ENCODE data around the gene PGGHG. TPM values are rescaled to one million over a fixed set of nuclear protein-coding genes. Genes with fewer than 3 reads are reported as not detected.

Gene PGGHG
- polyA plus RNA-seq, 3 donors: 1.6 to 82.9 (median 2.1) TPM

DNA sequence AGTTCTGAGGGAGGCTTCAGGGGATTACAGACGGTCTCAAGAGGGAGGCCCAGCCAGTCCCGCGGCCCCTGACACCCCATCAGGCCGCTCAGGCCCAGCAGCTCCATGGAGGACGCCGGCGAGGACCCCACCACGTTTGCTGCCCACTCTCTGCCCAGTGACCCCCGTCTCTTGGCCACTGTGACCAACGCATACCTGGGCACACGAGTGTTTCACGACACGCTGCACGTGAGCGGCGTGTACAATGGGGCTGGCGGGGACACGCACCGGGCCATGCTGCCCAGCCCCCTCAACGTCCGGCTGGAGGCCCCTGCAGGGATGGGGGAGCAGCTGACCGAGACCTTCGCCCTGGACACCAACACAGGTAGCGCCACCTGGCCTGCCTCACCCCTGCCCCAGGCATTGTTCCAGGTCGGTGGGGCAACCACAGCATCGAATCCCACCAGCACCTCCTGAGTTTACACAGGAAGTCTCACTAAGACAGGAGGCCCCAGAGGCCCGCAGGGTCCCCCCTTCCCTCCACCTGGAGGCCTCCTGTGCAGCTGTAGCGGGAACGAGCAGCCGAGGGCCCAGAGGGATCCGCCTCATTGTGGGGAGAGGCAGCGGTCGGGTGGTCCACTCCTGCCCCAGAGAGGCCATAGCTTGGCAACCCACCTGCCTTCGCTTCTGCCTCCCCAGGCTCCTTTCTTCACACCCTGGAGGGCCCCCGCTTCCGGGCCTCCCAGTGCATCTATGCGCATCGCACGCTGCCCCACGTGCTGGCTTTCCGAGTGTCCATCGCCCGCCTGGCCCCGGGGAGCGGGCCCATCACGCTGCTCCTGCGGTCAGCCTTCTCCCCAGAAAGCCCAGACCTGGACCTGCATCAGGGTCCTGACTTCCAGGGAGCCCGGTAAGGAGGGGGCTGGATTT lies 1.0 kb downstream of the PGGHG start:
- Histone ChIP-seq H3K4me1 (ENCODE audit: control insufficient read depth in 1 of 2, insufficient read depth in 2 of 2, low read length in 2 of 2) (peaks cover 14 to 20% of the 10 kb centered on the region in 2 donors), H4K20me1 (ENCODE audit: insufficient read depth, low read length) (no peaks in the 10 kb centered on the region), H2AFZ (ENCODE audit: insufficient read depth, low read depth, low read length, poor library complexity, severe bottlenecking) (peak overlapping the region; percentile 21), H3K9ac (ENCODE audit: insufficient read depth, low read length, poor library complexity, severe bottlenecking) (peak overlapping the region; percentile 9), H3K9me3 (replicated peaks in 1 of 2; ENCODE audit: control insufficient read depth in 1 of 2, insufficient read depth in 1 of 2, low read length in 2 of 2) (no peaks in the 10 kb centered on the region), H3K79me2 (ENCODE audit: insufficient read depth, low read length) (no peaks in the 10 kb centered on the region), H3K36me3 (replicated peaks in 1 of 2; ENCODE audit: control insufficient read depth in 1 of 2, insufficient read depth in 2 of 2, low read length in 2 of 2) (no peaks in the 10 kb centered on the region), H3K27ac (ENCODE audit: low read depth in 1 of 2, low read length in 2 of 2) (no peak overlapping the region), H3K27me3 (ENCODE audit: control insufficient read depth in 2 of 2, insufficient read depth in 2 of 2, low read length in 2 of 2) (peaks cover 0 to 25% of the 10 kb centered on the region in 2 donors), H3K4me2 (replicated peaks; ENCODE audit: extremely low read depth, low read length, poor library complexity, severe bottlenecking) (peak overlapping the region; percentile 92), H3K4me3 (replicated peaks in 1 of 3; ENCODE audit: low read depth in 2 of 3, low read length in 3 of 3) (peak overlapping the region; percentile 21 to 67 (median 21))
- Mint-ChIP-seq H3K27me3 (ENCODE audit: low read depth in 3 of 3) (peaks cover 27 to 49% (median 33%) of the 10 kb centered on the region in 3 donors), H3K4me1 (peaks cover 17% of the 10 kb centered on the region), H3K9me3 (peaks cover 0 to 9% (median 5%) of the 10 kb centered on the region in 7 donors), H3K4me3 (peak overlapping the region; percentile 73 to 84), H3K36me3 (peaks cover 10 to 11% of the 10 kb centered on the region in 2 donors), H3K27ac (peak overlapping the region in 2 of 7 donors; percentile 26 to 35)
- DNase-seq: no peak
- TF ChIP-seq, protein P1, sequence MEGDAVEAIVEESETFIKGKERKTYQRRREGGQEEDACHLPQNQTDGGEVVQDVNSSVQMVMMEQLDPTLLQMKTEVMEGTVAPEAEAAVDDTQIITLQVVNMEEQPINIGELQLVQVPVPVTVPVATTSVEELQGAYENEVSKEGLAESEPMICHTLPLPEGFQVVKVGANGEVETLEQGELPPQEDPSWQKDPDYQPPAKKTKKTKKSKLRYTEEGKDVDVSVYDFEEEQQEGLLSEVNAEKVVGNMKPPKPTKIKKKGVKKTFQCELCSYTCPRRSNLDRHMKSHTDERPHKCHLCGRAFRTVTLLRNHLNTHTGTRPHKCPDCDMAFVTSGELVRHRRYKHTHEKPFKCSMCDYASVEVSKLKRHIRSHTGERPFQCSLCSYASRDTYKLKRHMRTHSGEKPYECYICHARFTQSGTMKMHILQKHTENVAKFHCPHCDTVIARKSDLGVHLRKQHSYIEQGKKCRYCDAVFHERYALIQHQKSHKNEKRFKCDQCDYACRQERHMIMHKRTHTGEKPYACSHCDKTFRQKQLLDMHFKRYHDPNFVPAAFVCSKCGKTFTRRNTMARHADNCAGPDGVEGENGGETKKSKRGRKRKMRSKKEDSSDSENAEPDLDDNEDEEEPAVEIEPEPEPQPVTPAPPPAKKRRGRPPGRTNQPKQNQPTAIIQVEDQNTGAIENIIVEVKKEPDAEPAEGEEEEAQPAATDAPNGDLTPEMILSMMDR (IDR thresholded peaks at IDR 0.05): no peak
- intact Hi-C loops (cut with micrococcal nuclease): loop anchor here in 1 of 2 donors (5.0 kb wide), 1 partner anchor 38 kb away; no protein-coding TSS in a partner anchor
- 93% methylated on average over 48 of the region's 48 CpGs for WGBS (ENCODE audit: insufficient coverage)

DNA sequence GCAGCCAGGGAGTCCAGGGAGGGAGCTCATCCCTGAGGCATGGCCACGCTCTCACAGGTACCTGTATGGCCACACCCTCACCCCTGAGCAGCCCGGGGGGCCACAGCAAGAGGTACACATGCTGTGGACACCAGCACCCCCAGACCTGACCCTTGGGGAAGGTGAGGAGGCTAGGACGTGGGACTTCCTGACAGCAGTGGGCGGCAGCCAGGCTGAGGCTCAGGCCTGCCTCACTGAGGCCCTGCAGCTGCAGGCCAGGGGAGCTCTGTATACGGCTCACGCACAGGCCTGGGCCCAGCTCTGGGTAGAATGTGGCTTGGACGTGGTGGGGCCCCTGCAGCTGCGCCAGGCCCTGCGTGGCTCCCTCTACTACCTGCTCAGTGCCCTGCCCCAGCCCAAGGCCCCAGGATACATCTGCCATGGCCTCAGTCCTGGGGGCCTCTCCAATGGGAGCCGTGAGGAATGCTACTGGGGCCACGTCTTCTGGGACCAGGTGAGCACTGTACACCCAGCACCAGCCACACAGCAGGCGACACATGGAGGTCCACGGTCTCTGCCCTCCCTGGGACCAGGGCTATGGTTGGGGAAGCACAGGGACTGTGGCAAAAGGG lies 1.8 kb downstream of the PGGHG start:
- no peaks in the 10 kb centered on the region for H4K20me1 ChIP-seq (ENCODE audit: insufficient read depth, low read length)
- H3K4me1 ChIP-seq (ENCODE audit: control insufficient read depth in 1 of 2, insufficient read depth in 2 of 2, low read length in 2 of 2): peaks cover 14 to 20% of the 10 kb centered on the region in 2 donors
- no peak for DNase-seq
- peaks cover 17% of the 10 kb centered on the region for H3K4me1 Mint-ChIP-seq
- H3K27me3 ChIP-seq (ENCODE audit: control insufficient read depth in 2 of 2, insufficient read depth in 2 of 2, low read length in 2 of 2): peaks cover 0 to 25% of the 10 kb centered on the region in 2 donors
- no peaks in the 10 kb centered on the region for H3K79me2 ChIP-seq (ENCODE audit: insufficient read depth, low read length)
- intact Hi-C loops (cut with micrococcal nuclease): no loop called here
- peak overlapping the region in 1 of 2 donors; percentile 39 for H3K4me3 Mint-ChIP-seq
- peaks cover 10 to 11% of the 10 kb centered on the region in 2 donors for H3K36me3 Mint-ChIP-seq
- peaks cover 27 to 45% (median 32%) of the 10 kb centered on the region in 3 donors for H3K27me3 Mint-ChIP-seq (ENCODE audit: low read depth in 3 of 3)
- no peaks in the 10 kb centered on the region for H3K36me3 ChIP-seq (replicated peaks in 1 of 2; ENCODE audit: control insufficient read depth in 1 of 2, insufficient read depth in 2 of 2, low read length in 2 of 2)
- WGBS (ENCODE audit: insufficient coverage): 94% methylated on average over 11 of the region's 13 CpGs
- TF ChIP-seq, protein P1 (IDR thresholded peaks at IDR 0.05): no peak
- H3K4me2 ChIP-seq (replicated peaks; ENCODE audit: extremely low read depth, low read length, poor library complexity, severe bottlenecking): no peak overlapping the region
- no peaks in the 10 kb centered on the region for H3K9me3 ChIP-seq (replicated peaks in 1 of 2; ENCODE audit: control insufficient read depth in 1 of 2, insufficient read depth in 1 of 2, low read length in 2 of 2)
- H2AFZ ChIP-seq (ENCODE audit: insufficient read depth, low read depth, low read length, poor library complexity, severe bottlenecking): no peak overlapping the region
- no peak overlapping the region for H3K9ac ChIP-seq (ENCODE audit: insufficient read depth, low read length, poor library complexity, severe bottlenecking)
- H3K9me3 Mint-ChIP-seq: peaks cover 0 to 9% (median 4%) of the 10 kb centered on the region in 7 donors
- no peak overlapping the region for H3K27ac Mint-ChIP-seq
- no peak overlapping the region for H3K4me3 ChIP-seq (replicated peaks in 1 of 3; ENCODE audit: low read depth in 2 of 3, low read length in 3 of 3)
- no peak overlapping the region for H3K27ac ChIP-seq (ENCODE audit: low read depth in 1 of 2, low read length in 2 of 2)

Data from CD14-positive monocyte (primary cell).